HG02678 (cell line): ENCODE results near the gene SHISA7.

Experiments used
- ATAC-seq: cut with Tn5 transposase; IDR thresholded peaks from one replicate; pipeline ENCODE4 v1.9.1; 2021; ENCODE audit warnings: mild to moderate bottlenecking, moderate library complexity; ENCODE audit not compliant: unreplicated experiment

SHISA7 gene

DNA sequence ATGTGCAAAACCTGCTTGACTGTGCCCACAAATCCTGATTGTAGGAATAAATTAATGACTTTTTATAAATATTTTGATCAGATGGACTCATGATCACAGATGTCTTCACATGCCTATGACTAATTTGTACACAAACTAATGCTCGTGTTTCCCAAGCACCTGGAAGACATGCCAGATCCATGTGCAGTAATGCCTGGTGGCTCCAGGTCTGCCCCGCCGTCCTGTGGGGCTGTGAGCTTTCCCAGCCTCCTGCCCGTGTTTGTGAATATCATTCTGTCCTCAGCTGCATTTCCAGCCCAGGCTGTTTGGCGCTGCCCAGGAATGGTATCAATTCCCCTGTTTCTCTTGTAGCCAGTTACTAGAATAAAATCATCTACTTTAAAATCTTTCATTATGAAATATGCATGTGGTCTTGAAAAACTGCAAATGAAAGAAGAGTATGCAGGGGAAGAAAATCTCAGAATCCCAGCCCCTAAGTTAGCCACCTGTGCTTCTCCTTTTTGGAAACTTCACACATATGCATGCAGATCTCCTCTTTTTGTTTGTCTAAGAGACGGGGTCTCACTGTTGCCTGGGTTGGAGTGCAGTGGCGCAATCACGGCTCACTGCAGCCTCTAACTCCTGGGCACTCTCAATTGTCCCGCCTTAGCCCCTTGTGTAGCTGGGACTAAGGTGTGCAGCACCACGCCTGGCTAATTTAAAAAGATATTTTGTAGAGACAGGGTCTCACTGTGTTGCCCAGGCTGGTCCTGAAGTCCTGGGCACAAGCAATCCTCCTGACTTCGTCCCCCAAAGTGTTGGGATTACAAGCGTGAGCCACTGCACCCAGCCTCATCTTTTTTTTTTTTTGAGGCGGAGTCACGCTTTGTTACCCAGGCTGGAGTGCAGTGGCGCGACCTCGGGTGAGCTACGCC lies 51.1 kb downstream of the SHISA7 start:
- ATAC-seq = no peak

DNA sequence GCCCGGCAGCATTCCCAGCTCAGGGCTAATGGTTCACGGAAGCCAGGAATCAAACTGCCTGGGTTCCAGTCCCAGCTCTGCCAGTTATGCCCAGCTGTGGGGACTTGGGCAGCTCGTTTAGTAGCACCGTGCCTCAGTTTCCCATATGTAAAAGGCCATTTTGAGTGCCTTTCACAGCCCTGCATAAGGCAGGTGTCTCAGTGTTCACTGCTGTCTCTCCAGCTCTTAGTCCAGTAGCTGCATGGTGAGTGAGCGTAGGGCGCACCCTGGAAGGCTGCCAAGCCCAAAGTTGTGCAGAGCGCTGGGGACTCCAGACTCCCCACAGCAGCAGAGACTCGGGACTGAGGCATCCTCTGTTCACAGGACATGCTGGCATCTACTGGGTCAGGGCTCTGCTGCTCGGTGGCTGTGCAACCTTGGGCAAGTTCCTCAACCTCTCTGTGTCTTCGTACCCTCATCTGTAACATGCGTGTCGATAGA lies 51.9 kb downstream of the SHISA7 start:
- ATAC-seq = no peak

DNA sequence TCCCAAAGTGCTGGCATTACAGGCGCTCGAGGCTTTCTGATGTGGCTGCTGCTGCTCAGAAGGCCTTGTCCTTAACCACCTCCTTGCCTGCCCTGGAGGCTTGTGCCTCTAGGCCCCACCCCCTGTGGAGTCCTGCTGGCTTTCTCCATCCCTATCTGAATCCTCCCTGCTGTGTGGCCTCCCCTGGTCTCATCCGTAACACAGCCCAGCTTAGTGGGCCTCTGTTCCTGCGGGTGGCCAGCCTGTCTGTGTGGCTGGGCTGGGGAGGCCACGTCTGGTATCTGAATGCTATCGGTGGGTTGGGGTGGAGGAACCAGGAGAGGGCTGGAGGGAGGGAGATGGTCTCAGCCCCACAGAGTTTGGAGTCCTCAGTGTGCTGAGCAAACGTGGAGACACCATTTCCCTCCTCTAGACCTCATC lies 52.6 kb downstream of the SHISA7 start:
- no peak for ATAC-seq

DNA sequence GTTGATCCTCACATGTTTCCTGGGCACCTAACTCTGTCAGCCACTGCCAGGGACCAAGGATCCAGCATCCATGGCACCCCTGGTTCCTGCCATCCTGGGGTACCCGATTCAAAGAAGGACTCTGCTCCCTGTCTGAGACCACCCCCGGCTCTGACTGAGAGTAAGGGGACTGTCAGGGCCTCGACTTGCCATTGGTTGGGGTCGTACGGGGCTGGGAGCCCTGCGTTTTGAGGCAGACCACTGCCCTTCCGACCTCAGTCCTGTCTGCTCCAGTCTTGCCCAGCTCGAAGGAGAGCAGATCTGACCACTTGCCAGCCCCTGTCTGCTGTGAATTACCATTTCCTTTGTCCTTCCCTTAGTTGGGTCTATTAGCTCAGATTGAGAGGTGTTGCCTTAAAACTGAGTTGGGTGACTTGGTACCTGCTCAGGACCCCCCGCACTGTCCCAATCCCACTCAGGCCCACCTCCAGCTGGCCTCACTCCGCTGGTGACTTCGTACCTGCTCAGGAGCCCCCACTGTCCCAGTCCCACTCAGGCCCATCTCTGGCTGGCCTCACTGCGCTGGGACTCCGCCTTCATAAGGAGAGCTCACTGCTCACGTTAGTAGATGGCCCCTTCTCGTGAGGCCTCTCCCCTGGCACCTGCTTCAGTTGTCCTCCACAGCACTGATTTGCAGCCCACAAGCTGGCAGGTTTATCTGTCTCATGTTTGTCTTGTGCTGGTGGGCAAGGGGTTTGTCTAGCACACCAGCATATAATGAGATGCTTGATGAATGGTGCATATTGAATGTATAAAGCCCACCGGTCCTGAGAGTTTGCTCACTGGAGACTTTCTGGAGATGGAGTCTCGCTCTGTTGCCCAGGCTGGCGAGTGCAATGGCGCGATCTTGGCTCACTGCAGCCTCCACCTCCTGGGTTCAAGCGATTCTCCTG lies 53.4 kb downstream of the SHISA7 start:
- ATAC-seq = no peak

DNA sequence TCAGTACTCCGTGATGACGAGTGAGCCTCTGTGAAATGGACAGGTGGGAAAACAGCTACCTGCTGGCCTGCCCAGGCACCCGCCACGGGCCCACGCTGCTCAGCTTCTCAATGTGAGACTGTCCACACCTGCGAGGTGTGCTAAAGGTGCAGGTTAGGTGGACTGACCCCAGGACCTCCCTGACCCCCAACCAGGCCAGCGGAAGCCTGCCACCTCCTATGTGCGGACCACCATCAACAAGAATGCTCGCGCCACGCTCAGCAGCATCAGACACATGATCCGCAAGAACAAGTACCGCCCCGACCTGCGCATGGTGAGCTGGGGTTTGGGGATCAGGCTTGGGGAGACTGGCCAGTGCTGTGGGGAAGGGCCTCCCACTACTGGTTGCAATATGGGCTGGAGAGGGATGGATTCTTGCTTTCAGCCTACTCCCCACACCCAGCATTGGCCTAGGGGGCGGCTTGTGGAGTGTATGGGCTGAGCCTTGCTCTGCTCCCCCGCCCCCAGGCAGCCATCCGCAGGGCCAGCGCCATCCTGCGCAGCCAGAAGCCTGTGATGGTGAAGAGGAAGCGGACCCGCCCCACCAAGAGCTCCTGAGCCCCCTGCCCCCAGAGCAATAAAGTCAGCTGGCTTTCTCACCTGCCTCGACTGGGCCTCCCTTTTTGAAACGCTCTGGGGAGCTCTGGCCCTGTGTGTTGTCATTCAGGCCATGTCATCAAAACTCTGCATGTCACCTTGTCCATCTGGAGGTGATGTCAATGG lies 55.2 kb downstream of the SHISA7 start:
- no peak for ATAC-seq

DNA sequence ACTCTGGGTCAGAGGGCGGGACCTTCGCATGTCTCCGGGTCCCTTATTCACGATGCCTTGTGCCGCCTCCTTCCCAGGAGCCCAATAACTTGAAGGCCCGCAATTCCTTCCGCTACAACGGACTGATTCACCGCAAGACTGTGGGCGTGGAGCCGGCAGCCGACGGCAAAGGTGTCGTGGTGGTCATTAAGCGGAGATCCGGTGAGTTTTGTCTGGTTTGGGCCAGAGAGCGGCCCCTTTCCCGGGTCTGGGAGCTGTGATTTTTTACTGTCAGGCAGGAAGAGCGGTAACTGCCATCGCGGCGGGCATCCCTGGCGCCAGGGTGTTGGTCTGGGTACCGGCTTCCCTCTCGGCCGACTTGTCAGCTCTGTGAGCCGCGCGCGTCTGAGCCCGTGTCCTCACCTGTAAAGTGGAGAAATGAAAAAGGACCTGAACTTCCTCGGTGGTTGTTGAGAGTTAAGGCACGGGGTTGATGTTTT lies 56.6 kb downstream of the SHISA7 start:
- no peak for ATAC-seq

DNA sequence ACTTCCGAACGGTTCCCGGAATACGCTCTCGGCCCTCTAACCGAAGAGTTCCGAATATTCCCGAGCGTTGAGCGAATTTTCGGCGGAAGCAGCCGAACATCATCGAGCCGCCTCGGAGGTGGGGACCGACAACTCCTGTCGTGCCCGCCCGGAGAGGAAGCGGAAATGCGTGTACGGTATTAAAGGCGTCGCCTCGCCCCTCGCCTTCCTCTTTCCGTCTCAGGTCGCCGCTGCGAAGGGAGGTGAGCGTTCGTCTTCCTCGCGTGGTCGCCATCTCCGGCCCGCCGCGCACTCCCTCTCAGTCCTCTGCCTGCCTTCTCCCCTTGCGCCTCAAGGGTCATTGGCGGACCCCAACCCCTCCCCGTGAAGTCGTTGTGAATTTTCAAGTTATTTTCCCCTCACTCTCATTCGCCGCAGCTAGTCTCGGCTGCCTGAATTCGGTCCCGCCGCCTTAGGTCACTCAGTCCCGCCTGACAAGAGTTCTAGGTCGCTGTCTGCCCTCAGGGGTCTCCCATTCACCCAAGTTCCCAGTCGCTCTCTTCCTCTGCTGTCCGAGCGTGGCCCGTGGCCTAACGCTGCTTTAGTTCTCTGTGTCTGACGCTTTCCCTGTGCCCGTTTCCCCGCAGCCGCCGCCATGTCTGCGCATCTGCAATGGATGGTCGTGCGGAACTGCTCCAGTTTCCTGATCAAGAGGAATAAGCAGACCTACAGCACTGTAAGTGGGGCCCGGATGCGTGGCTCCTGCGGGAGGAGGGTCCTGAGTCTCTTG lies 57.2 kb downstream of the SHISA7 start, which contains the start of gene RPL28:
TSS of gene RPL28 (plus strand) at position 209 of the 769 bp plus-strand sequence. CDS start at position 635, 426 bp downstream.
- ATAC-seq = peak; percentile 65

DNA sequence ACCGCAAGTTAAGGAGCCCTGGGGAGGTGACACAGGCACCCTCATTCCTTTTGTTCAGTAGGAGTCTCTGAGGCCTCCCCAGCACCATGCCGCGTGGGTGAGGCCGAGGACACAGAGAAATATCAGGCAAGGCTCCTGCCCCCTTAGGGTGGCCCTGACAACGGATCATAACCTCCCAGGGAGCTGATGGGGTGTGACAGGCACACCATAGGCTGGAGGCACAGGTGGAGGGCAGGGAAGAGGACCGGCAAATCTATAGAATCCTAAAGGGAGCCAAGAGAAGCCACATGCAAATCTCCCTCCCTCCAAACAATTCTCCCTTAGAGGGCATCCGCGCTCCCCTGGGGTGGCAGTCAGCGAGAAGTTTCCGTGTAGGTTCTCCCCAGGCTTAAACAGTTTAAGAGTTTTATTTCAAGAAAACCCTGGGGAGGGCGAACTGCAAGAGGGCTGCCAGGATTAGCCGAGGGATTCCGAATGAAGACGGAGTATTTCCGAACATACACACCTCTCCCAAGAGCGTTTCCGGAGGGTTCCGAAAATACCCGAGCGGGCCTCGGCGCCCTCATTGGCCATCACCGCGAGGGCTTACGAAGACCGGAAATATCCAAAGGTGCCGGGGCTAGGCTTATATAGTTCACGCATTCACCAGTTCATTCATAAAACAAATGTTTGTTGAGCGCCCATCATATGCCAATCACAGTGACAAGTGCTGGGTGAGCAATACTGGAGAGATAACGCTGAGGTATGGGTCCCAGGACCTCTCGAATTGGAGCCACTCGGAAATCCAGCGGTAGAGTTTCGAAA lies 58.0 kb downstream of the SHISA7 start:
- ATAC-seq = peak; percentile 50

DNA sequence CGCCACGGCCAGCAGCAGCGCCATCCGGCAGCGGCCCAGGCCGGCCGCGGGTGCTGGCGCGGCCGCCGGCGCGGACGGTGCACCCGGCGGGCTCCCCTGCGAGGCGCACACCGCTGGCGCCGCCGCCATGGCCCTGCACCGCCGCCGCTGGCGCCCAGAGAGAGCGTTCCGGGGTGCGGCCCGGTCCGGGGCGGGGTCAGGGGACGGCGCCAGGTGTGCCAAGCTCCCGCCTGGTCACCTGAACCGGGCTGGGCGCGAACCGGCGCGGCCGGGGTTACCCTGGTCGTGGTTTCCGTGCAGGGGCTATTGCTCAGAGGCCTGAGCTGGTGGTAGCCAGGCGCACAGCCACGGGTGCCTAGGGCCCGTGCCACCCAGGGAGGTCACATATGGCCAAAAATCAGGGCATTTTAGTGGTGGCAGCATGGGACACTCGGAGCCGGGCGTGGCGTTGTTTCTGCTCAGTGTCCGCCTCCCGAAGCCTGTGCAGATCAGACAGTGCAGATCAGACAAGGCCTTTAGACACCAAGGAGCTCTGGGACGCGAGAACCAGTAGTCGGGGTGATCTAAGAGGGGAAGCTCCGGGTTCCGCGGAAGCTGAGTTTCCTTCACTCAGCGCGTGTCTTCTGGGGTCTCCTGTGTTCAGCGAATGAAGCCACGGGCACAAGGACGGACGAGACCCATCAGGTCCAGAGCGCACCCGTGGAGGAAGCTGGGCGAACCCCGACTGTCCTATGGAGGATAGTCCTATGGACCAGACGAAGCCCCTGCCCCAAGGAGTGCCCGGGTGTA lies 58.8 kb downstream of the SHISA7 start, which contains the start of gene TMEM238:
TSS of gene TMEM238 (minus strand) at position 162 of the 789 bp plus-strand sequence. CDS start at position 129, 33 bp downstream.
- no peak for ATAC-seq

DNA sequence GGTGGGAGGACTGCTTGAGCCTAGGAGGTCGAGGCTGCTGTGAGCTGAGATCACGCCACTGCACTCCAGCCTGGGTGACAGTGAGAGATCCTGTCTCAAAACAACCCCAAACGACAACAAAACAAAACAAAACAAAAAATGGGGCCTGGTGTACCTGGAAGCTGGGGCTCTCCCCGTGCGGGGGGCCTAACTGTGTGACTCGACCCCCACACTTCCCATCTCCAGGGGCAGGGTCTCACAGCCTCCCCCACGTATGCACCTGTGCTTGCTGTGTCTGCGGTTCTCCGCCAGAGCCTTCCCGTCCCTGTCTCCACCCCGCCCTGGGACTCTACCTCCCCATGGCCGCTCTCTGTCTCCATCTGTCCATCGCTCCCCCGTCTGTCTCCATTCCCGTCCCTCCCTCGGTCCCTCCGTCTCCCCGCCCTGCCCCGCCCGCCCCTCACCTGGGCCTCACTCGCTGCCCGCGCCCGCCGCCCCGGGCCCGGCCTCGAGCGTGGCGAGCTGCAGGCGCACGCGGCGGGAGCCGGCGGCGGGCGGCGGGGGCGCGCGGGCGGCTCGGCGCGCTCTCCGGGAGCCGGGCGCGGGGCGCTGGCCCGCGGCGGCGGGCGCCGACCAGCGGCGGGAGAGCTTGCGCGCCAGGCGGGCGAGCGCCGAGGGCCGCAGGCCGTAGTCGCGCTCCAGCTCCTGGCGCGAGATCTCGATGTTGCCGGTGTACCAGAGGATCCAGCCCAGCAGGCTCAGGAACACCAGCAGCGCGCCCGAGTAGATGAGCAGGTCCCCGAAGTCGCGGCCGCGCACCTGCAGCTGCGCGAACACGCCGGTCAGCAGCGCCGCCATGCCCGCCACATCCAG lies 59.6 kb downstream of the SHISA7 start:
- no peak for ATAC-seq

DNA sequence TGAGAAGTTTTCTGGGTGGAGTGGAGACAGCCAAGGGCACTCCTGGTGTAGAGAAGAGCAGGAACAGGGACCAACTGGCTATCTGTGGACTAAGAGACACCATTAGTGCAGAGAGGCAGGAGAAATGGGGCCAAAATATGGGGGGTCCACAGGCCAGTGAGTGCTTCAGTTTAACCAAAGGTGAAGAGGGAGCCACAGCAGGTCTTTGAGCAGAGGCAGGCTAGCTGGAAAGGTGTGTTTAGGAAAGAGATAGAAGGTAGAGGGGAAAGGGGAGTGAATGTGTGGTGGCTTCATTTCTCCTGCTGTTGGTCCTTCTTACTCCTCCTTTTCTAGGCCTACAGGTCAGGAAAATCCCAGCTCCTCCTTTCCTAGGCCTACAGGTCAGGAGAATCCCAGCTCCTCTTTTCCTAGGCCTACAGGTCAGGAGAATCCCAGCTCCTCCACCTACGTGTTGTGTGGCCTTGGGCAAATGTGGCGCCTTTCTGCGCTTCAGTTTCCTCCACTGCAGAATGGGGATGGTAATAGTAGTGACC lies 60.5 kb downstream of the SHISA7 start:
- ATAC-seq = no peak

DNA sequence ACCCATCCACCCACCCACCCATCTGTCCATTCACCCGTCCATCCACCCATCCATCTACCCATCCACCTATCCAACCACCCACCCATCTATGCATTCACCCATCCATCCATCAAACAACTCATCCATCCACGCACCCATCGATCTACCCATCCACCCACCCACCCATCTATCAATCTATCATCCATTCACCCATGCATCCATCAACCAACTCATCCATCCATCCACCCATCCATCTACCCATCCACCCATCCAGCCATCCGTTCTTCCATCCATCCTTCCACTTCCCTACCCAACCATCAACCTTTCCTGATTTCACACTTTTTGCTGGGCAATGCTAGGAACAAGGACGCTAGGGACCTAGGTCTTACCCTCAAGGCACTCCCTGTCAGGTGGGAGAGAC lies 61.1 kb downstream of the SHISA7 start:
- no peak for ATAC-seq

DNA sequence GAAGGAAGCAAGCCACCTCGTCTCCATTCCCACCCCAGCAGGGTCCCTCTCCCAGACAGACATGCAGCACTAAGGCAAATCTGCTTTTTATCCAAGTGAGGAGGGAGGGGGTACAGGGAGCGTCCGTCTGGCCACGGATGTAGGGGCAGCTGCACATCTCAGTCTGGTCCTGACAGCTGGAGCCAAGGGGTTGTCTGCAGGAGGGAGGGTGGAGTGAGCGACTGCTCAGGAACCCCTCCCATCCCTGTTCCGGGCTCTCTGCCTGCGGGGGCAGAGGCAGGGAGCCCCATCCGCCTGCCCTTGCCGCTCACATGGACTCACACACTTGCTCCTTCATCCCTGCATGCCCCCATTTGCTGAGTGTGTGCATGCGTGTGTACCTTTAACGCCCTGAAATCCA lies 63.9 kb downstream of the SHISA7 start:
- ATAC-seq = no peak
